Stimulated activated CD4-positive, alpha-beta T cell treated with anti-CD3 and anti-CD28 coated beads, Interleukin-4, amount 100 ng/mL, for 4 hours (primary cell): ENCODE measurements around the gene TMEM109.

Experiments used
- DNase-seq, 2 experiments: peaks; one replicate each; pipeline ENCODE4 v3.0.0-alpha.2; 2020

The TMEM109 gene

DNA sequence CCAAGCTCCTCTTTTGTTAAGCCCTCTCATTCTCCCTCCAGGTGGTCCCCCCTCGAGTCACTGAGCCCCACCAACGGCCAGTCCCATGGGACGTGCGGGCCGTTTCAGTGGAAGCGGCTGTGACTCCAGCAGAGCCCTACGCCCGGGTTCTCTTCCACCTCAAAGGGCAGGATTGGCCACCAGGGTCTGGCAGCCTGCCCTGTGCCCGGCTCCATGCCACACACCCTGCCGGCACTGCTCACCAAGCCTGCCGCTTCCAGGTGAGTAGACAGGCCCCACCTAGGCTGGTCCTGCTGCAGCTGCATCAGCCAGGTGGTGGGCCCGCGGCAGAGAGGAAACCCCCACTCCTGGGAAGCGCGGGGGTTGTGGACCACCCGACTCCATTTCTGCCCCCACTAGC is 13.6 kb downstream of the TMEM109 start:
- DNase-seq = no peak

DNA sequence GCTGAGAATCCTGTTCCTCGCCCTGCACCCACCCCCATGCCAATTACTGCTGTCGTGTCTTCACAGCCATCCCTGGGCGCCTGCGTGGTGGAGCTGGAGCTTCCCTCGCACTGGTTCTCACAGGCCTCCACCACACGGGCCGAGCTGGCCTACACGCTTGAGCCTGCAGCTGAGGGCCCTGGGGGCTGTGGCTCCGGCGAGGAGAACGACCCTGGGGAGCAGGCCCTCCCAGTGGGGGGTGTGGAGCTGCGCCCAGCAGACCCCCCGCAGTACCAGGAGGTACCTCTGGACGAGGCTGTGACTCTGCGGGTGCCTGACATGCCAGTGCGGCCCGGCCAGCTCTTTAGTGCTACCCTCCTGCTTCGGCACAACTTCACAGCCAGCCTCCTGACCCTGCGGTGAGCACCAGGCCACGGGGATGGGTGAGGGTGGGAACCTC is 14.6 kb downstream of the TMEM109 start:
- no peak for DNase-seq

DNA sequence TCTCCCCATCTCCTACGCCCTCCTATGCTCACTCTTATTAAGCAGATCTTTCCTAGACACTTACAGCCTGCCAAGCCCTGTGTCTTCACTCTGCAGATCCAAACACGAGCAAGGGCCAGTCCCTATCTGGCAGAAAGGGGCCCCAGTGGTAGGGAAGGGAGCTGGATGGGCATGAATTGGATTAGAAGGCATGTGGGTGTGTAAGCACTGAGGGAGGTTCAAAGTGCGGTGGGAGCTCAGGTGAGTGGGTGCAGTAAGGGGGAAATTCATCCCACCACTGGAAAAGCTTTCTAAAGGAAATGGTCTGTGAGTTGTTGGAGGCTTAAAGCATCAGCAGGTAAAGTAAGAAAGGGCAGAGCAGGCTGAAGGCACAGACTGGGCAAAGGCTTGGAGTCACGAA is 15.8 kb downstream of the TMEM109 start:
- DNase-seq = no peak

DNA sequence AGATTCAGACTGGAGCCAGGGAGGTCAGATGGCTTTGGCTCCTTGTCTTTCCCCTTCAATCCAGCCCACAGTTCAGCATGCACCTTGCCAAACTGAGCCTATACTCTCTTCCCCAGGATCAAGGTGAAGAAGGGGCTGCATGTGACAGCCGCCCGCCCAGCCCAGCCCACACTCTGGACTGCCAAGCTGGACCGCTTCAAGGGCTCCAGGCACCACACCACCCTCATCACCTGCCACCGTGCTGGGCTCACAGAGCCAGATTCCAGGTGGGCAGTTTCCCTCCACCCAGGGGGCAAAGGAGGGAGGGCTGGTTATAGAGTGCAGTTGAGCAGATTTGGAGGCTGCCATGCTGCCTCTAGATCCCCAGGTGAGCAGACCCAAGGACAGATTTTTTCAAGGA is 16.4 kb downstream of the TMEM109 start:
- DNase-seq = no peak

DNA sequence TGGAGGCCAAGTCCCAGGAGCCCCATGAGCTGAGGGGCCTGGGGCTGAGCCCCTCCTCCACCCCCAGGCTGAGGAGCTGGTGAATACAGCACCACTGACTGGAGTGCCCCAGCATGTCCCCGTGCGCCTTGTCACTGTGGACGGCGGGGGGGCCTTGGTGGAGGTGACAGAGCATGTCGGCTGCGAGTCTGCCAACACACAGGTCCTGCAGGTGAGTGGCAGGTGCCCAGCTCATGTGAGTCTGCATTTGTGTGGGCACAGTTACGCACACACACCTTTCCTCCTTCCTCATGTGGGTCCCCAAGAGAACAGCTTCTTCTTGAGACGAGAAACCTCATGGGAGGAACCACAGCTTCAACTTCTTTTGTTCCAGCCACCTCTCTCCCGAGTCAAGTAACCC is 18.0 kb downstream of the TMEM109 start:
- no peak for DNase-seq

DNA sequence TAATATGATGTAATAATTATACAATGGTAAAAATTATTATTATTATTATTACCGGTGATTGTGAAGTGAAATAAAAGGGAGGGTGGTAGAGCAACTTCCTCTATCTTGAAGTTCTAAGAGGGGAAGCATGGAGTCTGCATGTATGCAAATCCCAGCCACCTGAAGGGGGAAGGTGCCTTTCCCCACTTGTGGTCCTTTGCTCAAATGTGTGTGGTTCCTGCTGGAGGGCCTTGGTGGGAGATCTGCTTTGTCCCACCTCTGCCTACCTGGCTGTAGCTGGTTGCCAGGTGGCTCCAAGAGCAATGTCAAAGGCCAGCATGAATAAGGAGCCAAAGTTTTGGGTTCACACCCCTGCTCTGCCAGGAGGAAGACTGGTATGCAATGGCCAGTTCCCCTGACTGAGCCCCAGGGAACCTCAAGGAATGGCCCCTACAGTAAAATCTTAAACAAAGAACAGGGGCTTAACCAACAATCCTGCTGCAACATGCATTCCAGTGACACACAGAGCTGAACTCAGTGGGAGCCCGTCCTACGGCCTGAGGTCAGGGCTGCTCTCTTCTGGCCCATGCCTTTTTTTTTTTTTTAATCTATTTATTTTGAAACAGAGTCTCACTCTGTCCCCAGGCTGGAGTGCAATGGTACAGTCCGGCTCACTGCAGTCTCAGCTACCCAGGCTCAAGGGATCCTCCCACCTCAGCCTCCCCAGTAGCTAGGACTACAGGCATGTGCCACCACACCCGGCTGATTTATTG is 18.8 kb downstream of the TMEM109 start:
- no peak for DNase-seq

DNA sequence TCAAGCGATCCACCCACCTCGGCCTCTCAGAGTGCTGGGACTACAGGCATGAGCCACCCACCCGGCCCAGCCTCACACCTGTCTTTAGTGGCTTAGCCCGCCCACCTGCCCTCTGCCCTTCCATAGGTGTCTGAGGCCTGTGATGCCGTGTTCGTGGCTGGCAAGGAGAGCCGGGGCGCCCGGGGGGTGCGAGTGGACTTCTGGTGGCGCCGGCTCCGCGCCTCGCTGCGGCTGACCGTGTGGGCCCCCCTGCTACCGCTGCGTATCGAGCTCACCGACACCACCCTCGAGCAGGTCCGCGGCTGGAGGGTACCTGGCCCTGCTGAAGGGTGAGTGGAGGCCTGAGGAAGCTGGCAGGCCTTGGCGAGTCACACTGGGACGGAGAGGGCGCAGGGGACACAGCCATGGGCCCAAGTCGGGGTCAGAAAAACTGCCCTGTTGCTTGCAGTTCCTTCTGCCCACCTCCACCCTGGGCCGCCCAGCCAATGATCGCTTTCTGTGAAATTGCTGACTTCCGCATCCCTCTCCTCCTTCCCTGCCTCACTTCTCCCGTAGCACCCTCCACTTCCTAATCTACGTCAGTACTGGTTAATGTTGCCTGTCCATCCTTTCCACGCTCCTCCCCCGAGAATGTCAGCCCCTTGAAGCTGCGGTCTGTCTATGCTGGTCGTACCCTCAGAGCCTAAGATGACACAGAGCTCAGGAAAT is 19.6 kb downstream of the TMEM109 start:
- DNase-seq = no peak

DNA sequence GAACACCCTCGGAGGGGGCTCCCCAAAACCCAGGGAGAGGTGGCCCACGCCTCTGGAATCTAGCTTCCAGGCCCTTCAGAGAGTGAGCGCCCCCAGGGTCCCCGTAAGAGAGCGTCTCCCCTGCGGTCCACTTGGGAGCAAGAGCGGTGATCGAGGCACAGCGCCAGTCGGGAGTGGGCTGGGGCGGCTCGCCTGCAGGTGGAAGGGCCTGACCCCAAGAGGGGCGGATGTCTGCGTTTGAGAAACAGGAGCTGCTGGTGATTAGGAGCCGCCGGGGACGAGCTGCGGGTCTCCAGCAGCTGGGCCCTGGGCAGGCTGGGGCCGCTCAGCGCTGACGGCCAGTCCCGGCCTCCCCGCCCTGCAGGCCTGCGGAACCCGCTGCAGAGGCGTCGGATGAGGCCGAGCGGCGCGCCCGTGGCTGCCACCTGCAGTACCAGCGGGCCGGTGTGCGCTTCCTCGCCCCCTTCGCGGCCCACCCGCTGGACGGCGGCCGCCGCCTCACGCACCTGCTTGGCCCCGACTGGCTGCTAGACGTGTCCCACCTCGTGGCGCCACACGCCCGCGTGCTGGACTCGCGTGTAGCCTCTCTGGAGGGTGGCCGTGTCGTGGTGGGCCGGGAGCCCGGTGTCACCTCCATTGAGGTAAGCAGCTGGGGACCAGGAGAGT is 20.3 kb downstream of the TMEM109 start:
- no peak for DNase-seq

DNA sequence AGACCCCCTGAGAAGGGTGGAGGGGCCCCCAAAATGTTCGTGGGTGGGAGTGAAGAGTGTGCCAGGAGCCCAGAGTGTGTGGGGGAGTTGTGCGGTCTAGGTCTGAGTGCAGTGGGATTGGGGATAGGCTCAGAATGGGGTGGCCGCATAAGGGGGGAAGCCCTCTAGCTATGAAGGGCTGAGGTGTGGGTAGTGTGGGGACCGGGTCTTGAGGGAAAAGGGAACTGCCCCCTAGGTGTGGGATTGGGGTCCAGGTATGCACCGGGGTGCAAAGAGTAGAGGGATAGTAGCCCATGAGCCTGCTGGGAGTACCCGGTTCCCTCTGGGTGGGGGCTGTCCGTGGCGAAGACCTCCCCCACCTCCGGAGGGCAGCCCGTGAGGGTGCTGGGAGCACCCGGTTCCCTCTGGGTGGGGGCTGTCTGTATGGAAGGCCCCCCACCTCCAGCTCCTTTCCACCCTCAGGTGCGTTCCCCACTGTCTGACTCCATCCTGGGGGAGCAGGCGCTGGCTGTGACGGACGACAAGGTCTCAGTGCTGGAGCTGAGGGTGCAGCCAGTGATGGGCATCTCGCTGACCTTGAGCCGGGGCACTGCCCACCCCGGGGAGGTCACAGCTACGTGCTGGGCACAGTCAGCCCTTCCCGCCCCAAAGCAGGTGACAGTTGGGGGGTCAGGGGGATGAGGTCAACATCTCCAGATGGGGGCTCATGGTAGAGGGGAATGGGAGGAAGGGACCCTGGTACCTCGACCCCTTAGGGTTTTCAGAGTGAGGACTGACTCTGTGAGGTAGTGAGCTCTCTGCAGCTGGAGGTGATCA is 21.0 kb downstream of the TMEM109 start:
- DNase-seq = no peak

DNA sequence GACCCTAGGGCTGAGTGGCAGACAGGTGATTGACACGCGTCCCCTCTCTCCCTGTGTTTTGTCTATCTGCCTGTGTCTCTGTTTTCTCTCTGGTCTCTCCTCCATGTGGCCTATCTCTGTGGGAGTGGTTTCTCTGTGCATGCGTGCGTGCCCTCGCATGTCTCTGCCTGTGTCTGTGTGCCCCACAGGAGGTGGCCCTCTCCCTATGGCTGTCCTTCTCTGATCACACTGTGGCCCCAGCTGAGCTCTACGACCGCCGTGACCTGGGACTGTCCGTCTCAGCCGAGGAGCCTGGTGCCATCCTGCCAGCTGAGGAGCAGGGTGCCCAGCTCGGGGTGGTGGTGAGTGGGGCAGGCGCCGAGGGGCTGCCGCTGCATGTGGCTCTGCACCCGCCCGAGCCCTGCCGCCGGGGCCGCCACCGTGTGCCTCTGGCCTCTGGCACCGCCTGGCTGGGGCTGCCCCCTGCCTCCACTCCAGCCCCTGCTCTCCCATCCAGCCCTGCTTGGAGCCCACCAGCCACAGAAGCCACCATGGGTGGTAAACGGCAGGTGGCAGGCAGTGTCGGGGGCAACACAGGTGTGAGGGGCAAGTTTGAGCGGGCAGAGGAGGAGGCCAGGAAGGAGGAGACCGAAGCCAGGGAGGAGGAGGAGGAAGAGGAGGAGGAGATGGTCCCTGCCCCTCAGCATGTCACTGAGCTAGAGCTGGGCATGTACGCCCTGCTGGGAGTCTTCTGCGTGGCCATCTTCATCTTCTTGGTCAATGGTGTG is 21.9 kb downstream of the TMEM109 start:
- DNase-seq = no peak

DNA sequence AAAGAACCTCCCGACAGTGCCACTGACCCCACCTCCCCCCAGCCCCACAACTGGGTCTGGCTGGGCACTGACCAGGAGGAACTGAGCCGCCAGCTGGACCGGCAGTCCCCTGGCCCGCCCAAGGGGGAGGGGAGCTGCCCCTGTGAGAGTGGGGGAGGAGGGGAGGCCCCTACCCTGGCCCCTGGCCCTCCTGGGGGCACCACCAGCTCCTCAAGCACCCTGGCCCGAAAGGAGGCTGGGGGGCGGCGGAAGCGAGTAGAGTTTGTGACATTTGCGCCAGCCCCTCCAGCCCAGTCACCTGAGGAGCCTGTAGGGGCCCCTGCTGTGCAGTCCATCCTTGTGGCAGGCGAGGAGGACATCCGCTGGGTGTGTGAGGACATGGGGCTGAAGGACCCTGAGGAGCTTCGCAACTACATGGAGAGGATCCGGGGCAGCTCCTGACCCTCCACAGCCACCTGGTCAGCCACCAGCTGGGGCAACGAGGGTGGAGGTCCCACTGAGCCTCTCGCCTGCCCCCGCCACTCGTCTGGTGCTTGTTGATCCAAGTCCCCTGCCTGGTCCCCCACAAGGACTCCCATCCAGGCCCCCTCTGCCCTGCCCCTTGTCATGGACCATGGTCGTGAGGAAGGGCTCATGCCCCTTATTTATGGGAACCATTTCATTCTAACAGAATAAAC is 22.6 kb downstream of the TMEM109 start:
- no peak for DNase-seq

DNA sequence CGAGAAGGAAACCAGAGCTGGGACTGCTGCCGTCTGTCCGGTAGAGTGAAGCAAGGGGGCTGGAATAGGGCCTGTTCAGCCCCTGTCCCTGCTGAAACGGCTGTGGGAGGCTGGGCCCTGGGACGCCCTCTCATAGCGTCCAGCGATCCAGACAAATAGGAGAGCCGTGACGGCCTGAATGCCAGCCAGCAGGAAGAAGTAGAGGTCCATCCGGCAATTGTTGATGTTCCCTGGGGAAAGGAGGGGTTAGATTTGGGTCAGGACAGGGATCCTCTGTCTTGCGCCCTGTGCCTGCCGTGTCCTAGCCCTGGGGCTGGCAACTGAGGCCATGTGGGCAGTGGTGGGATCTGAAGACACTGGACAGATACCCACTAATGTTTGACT is 23.2 kb downstream of the TMEM109 start:
- DNase-seq = no peak

DNA sequence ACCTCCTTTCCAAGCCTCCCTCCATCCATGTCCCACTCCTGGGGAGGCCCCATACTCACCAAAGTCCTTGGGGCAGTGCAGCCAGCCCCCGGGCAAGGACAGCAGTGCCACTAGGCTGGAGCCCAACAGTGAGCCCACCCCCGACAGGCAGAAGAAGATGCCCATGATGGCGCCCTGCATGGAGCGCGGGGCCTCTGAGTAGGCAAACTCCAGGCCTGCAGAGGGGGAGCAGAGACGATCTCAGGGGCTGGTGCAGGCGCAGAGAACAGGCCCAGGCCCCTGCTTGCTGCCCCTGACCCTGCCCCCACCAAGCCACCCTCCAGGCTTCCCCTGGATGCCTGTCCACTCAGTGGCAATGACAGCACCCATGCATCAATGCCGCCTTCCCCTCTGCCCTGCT is 23.9 kb downstream of the TMEM109 start:
- no peak for DNase-seq

DNA sequence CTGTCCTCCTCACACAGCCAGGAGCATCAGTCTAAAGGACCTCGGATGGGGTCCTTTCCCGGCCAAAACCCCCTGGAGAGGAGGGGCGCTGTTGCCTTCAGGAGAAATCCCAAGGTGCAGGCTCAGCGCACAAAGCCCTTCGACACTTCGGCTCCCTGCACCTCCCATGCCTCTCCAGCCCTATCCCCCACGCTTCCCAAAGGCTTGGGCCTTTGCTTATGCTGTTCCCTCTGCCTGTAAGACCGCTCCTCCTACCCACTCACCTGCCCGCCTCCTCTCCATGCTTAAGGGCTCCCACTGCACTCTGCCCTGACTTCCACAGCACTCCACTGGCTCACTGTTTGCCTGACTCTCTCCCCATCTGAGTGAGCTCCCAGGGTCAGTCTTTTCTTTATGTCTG is 24.5 kb downstream of the TMEM109 start:
- no peak for DNase-seq

DNA sequence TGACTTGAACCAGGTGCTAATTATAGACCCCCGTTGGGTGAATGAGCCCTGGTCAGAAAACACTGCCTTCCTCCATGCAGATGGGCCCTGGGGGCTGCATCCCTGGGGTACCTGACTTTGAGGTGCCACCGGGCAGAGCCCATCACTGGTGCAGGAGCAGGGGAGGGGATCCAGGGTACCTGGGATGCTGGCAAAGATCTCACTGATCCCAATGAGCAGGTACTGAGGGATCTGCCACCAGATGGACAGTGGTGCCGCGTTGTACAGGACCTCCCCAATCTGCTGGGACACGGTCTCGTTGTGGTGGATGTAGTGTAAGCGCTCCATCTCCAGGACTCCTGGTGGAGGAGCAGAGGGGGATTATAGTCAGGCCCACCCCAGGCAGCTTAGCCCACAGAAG is 25.3 kb downstream of the TMEM109 start:
- no peak for DNase-seq

DNA sequence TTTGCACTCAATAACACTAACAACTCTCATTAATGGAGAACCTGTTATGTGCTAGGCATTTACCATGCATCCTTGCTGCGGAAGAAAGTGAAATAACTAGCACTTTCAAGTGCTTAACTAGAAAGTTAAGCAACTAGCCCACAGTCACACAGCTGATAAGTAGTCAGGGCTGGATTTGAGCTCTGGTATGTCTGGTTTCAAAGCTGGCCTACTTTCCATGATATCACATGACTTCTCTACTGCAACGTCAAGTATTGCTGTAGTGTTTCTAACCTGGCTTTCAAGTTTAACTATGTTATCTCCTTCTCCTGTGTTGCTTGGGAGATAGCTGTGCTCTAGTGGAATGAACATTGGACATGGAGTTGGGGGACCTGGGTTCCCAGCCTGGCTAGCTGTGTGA is 25.9 kb downstream of the TMEM109 start:
- no peak for DNase-seq

DNA sequence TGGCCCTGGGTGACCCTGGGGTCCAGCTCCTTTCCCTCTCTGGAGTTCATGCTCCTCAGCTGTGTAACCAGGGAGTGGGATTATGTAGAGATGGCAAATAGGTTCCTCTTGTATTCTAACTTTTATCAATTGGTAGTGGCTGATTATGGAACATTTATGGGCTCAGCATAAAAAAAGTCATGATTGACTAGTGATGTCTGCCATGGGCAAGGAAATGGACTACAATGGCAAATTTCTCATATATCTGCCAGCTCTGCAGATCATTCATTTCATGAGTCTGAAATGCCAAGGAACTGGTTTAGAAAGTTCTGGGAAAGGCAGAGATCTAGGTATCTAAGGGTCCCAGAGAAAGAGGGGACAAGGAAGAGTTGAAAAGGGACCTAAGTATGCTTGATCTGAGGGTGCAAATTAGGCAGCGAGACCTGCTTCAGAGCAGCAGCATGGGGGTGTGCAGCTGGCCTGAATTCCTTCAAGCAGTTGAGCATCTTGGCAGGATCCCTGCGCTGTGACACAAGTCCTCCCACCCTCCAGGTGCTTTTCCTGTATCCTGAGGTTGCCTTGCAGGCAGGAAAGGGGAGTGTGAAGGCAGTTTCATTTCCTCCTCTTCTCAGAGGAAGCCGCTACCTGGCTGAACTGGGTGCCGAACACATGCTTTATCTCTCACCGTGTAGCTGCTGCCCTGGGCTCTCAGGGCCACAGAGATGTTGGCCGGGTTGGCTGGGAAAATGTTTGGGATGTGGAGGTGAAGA is 27.6 kb downstream of the TMEM109 start:
- no peak for DNase-seq

DNA sequence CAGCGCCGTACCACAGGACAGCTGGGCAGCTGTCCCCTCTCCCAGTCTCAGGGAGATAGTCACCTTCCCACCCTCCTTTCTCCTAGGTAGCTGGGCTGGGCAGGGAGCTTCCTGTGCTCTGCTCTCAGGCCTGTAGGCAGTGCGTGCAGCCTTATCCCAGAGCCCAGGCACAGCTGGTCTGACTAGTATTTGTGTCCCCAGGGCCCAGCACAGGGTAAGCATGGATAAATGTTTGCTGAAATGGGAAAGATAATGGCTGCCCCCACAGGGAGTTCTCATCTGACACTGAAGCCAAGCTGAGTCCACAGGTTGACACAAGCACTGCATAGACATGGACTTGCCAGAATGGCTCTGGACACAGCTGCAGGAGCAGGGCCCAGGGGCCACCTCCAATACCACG is 28.3 kb downstream of the TMEM109 start:
- DNase-seq = no peak

DNA sequence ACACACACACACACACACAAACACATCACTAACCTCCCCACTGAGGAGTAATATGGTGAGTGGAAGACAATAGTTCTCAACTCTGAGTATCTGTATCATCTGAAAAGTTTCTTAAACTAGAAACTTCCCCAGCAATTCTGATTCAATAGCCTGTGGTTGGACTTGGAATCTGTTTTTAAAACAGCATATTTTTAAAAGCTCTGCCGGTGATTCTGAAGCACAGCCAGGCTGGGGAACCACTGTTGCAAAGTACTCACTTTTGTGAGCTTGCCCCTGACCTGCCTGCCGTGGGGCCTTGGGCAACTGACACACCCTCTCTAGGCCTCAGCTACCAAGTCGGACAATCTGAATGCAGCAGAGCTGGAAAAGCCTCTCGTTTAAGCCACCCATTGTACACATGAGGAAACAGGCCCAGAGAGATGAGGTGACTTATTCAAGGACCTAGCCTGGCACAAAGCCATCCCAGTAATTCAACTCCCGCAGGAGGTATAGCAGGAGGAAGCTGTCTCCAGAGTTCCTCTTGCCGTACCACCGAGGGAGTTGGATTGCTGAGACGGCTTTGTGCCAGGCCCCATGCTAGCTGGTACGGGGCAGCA is 29.1 kb downstream of the TMEM109 start:
- no peak for DNase-seq

DNA sequence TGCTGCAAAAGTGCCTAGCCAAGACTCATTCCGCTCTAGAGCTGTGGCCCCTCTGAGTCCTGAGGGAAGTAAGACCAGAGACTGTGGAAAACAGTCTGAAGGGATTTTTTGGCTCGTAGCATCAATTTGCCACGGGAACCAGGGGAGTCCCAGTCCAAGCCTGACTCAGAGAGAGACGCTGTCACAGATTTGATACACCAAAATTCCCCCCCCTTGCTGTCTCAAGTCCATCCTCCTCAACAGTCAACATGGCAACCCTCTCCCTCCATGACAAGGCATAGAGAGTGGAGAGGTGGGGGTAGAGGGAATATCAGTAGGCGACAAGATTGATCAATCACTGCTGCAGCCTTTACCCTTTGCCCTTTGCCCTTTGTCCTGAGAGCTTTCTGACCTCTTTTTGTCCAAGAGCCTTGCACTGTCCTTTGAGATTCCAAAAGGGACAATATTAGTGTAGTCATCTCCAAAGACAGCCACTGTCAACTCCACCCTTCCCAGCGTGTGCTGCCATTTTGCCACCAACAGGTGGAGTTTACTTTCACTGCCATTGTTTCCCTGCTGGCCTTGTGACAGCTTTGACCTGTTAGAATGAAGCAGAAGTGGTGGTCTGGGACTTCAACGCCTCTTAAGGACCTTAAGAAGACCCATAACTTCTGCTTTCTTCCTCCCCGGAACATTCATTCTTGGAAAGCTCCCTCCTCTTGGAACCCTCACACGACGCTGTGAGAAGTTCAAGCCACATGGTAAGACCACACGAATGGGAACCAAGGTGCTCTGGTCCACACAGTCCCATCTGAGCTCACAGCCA is 30.7 kb downstream of the TMEM109 start:
- no peak for DNase-seq
